DND-41 (cell line): Measurements from ENCODE around the gene RAD51B.

Source experiments
- CTCF ChIP-seq: IDR thresholded peaks from 2 replicates; pipeline ENCODE4 v1.5.1; 2012; ENCODE audit warnings: borderline replicate concordance, low read length, moderate library complexity, mild to moderate bottlenecking; ENCODE audit not compliant: poor library complexity, severe bottlenecking; ENCODE audit errors: extremely low read depth
- EZH2 ChIP-seq: IDR thresholded peaks from 3 replicates; pipeline ENCODE4 v1.6.1; 2012; ENCODE audit warnings: borderline replicate concordance, low read depth, mild to moderate bottlenecking, moderate library complexity, low read length, inconsistent platforms; ENCODE audit not compliant: severe bottlenecking

- TF ChIP-seq CTCF (no peak), EZH2 (no peak)
Observed at GRCh38 chr14:68251769-68252100, 432.2 kb downstream of the RAD51B start.
